Stomach (tissue), 9 donors: Measurements from ENCODE around the gene CAP1. TPM values are rescaled to one million over a fixed set of nuclear protein-coding genes. Genes with fewer than 3 reads are reported as not detected.

ENCODE experiments used
- DNase-seq, 2 donors: peaks; one replicate each; pipeline versions ENCODE4 v3.0.0 to v3.0.0-alpha.2; 2013 to 2019
- H3K27ac ChIP-seq, 5 donors: fragments of 200-600 bp in 4 of 5; sonication (generic) in 4 of 5; one replicate each; pipeline ENCODE4 v1.5.1; 2013 to 2019; ENCODE audit warnings: mild to moderate bottlenecking in 1 of 5, moderate library complexity in 1 of 5
- H3K27me3 ChIP-seq, 3 donors: fragments of 200-600 bp; sonication (generic); one replicate each; pipeline ENCODE4 v1.5.1; 2017 to 2019; ENCODE audit warnings: mixed run types in 1 of 3
- H3K36me3 ChIP-seq, 4 donors: fragments of 200-600 bp; sonication (generic); 1 replicate in 3 of 4; 2 replicates in 1 of 4; pipeline ENCODE4 v1.5.1; 2016 to 2019
- H3K4me1 ChIP-seq, 4 donors: fragments of 200-600 bp; sonication (generic); one replicate each; pipeline ENCODE4 v1.5.1; 2016 to 2019
- H3K4me3 ChIP-seq, 4 donors: fragments of 200-600 bp; sonication (generic) in 3 of 4; one replicate each; pipeline ENCODE4 v1.5.1; 2016 to 2019; ENCODE audit warnings: mild to moderate bottlenecking in 1 of 4
- H3K9me3 ChIP-seq, 4 donors: fragments of 200-600 bp; sonication (generic); one replicate each; pipeline ENCODE4 v1.5.1; 2016 to 2019
- EP300 ChIP-seq: sonication (generic); formaldehyde crosslinking; IDR thresholded peaks from one replicate; pipeline ENCODE4 v1.6.1; 2017; ENCODE audit warnings: antibody characterized with exemption
- POLR2A ChIP-seq, 4 donors: fragments of 450-650 bp; IDR thresholded peaks; one replicate each; pipeline ENCODE4 v1.6.1; 2016; ENCODE audit warnings: antibody characterized with exemption in 4 of 4, control low read depth in 2 of 4, mild to moderate bottlenecking in 1 of 4, moderate library complexity in 1 of 4
- POLR2AphosphoS5 ChIP-seq, 3 donors: sonication (generic); formaldehyde crosslinking; IDR thresholded peaks; one replicate each; pipeline ENCODE4 v1.6.1; 2016; ENCODE audit warnings: antibody characterized with exemption in 3 of 3
- WGBS, 5 donors: extraction: QIAGEN DNeasy Blood & Tissue Kit in 3 of 5; methylation state at CpG; one replicate each; pipeline versions ENCODE4 v1.1.5 to v1.1.7; 2013 to 2018; 5-methylcytosine and 5-hydroxymethylcytosine counted together
- intact Hi-C: fragments of 100-400 bp; cut with DNase I; formaldehyde crosslinking; loops from one replicate; pipeline ENCODE4 v1.15.1; 2023; ENCODE audit warnings: low total_unique reads
- polyA plus RNA-seq, 3 donors: library from polyadenylated mRNA; stranded (reverse); fragments of 200-250 nt; gene quantifications; one replicate each; pipeline ENCODE4 v1.2.3, GENCODE V29; 2013
- total RNA-seq, 5 donors: library from RNA; depleted of rRNA; stranded (reverse); fragments of >200 nt; gene quantifications; one replicate each; pipeline versions ENCODE4 v1.1.0 to v1.2.3, GENCODE V29; 2014 to 2016
- TF ChIP-seq, protein P1 (sequence below), 7 experiments: fragments of 450-650 bp in 4 of 7; fragments of 200-600 bp in 3 of 7; sonication (generic) in 3 of 7; IDR thresholded peaks; one replicate each; pipeline ENCODE4 v1.5.1; 2016 to 2019; ENCODE audit warnings: antibody characterized with exemption in 7 of 7, control low read depth in 2 of 7, mild to moderate bottlenecking in 1 of 7
- donor health status: healthy with polysubstance abuse.
- donor health status: Bipolar disorder and iron deficiency.
- donor health status: healthy.

Gene CAP1
- total and polyA plus RNA-seq, 8 donors = 95.5 to 252 (median 154) TPM

DNA sequence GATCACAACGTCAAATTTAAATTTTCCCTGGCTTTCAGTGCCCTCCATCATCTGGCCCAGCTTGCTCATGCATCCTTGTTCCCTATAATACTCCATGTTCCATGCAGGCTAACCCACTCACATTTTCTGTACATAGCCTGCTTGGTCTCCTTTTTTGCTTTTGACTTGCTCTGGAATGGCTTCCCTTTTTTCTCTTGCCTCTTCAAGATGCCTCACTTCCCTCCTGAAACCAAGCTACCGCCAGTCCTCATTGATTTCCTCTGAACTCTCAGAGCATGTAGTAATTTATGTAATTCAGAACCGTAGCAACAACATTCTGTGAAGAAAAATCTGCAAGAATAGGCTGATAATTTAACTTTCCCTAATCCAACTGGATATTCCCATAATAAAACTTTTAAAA, 10.3 kb downstream of the CAP1 start:
- H3K9me3 ChIP-seq = no peaks in the 10 kb centered on the region
- H3K36me3 ChIP-seq = peaks cover 0 to 16% (median 8%) of the 10 kb centered on the region in 4 donors
- DNase-seq = no peak
- intact Hi-C loops = no loop called here
- no peak for TF ChIP-seq POLR2A (IDR thresholded peaks at IDR 0.05)
- TF ChIP-seq, protein P1, sequence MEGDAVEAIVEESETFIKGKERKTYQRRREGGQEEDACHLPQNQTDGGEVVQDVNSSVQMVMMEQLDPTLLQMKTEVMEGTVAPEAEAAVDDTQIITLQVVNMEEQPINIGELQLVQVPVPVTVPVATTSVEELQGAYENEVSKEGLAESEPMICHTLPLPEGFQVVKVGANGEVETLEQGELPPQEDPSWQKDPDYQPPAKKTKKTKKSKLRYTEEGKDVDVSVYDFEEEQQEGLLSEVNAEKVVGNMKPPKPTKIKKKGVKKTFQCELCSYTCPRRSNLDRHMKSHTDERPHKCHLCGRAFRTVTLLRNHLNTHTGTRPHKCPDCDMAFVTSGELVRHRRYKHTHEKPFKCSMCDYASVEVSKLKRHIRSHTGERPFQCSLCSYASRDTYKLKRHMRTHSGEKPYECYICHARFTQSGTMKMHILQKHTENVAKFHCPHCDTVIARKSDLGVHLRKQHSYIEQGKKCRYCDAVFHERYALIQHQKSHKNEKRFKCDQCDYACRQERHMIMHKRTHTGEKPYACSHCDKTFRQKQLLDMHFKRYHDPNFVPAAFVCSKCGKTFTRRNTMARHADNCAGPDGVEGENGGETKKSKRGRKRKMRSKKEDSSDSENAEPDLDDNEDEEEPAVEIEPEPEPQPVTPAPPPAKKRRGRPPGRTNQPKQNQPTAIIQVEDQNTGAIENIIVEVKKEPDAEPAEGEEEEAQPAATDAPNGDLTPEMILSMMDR (IDR thresholded peaks at IDR 0.05) = no peak
- no peak for TF ChIP-seq EP300
- TF ChIP-seq POLR2AphosphoS5 (IDR thresholded peaks at IDR 0.05) = no peak
- no peak overlapping the region for H3K4me3 ChIP-seq
- H3K4me1 ChIP-seq = peaks cover 52 to 100% (median 78%) of the 10 kb centered on the region in 4 donors
- H3K27ac ChIP-seq = peak overlapping the region in 1 of 5 donors; percentile 61
- 66 to 88% (median 80%) methylated on average over 3 of the region's 3 CpGs for WGBS, 5 donors
- no peaks in the 10 kb centered on the region for H3K27me3 ChIP-seq

DNA sequence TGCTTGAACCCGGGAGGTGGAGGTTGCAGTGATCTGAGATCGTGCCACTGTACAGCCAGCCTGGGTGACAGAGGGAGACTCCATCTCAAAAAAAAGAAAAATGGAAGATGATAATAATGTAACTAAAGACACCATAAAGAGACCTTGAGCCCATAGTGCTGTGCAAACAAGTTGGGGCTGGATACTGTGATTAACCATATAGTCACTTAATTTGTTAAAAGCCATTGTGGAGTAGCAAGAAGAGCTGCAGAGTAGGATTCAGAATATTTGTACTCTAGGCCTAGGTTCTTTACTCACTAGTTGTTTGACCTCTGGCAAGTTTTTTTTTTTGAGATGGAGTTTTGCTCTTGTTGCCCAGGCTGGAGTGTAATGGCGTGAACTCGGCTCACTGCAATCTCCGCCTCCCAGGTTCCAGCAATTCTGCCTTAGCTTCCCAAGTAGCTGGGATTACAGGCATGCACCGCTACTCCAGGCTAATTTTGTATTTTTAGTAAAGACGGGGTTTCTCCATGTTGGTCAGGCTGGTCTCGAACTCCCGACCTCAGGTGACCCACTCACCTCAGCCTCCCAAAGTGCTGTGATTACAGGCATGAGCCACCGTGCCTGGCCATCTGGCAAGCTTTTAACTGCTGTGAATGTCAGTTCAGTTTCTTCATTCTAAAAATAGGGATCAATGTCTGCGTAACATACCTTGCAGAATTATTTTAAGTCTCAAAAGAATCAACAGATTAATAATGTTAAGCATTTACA, 12.8 kb downstream of the CAP1 start:
- H3K4me3 ChIP-seq = no peak overlapping the region
- 82 to 90% (median 86%) methylated on average over 11 of the region's 11 CpGs for whole genome bisulfite sequencing, 5 donors
- H3K9me3 ChIP-seq = no peaks in the 10 kb centered on the region
- H3K27me3 ChIP-seq = no peaks in the 10 kb centered on the region
- peaks cover 0 to 23% (median 8%) of the 10 kb centered on the region in 4 donors for H3K36me3 ChIP-seq
- no peak overlapping the region for H3K27ac ChIP-seq
- peaks cover 63 to 100% (median 80%) of the 10 kb centered on the region in 4 donors for H3K4me1 ChIP-seq
- TF ChIP-seq POLR2A (IDR thresholded peaks at IDR 0.05) (no peak), EP300 (no peak), POLR2AphosphoS5 (IDR thresholded peaks at IDR 0.05) (no peak)
- TF ChIP-seq, protein P1 (IDR thresholded peaks at IDR 0.05) = no peak
- intact Hi-C loops = no loop called here
- DNase-seq = no peak

DNA sequence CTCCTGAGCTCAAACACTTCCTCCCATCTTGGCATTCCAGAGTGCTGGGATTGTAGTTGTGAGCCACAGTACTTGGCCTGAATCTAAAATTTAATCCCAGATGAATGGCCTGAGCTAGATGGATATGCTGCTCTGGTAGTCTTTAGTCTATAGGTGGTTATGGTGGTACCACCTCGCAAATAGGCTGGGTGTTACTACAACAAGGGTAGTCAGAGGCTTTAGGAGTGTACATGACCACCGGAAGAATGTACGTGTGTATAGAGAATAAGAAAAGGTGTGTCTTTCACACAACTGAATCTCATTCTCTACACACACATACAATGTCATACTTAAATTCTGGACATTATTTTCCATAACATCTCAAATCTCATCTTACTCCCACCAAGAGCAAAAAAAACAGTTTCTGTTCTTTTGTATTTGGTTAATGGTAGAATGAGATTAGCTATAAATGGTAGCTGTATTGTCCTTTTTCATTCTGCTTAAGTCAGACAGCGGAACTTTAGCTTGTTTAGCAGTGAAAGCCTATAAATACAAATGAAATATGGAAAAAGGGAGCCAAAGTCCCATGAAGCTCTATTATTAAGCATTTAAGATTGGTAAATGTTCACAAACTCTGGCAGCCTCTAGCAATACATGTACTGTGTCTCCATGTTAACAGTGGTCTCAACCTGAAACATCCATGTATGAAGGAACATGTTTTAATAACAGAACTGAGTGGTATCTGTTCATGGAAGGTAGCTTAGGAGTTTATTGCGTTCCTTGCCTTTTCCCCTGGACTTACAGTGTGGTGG, 16.2 kb downstream of the CAP1 start:
- no peaks in the 10 kb centered on the region for H3K9me3 ChIP-seq
- intact Hi-C loops = no loop called here
- H3K4me3 ChIP-seq = no peak overlapping the region
- peak overlapping the region in 2 of 5 donors; percentile 82 to 86 for H3K27ac ChIP-seq
- DNase-seq = no peak
- no peaks in the 10 kb centered on the region for H3K27me3 ChIP-seq
- H3K4me1 ChIP-seq = peaks cover 59 to 100% (median 82%) of the 10 kb centered on the region in 4 donors
- TF ChIP-seq, protein P1 (IDR thresholded peaks at IDR 0.05) = no peak
- TF ChIP-seq POLR2A (IDR thresholded peaks at IDR 0.05) = no peak
- peaks cover 15 to 30% (median 27%) of the 10 kb centered on the region in 4 donors for H3K36me3 ChIP-seq
- WGBS, 5 donors = 90 to 96% (median 92%) methylated on average over 5 of the region's 5 CpGs

DNA sequence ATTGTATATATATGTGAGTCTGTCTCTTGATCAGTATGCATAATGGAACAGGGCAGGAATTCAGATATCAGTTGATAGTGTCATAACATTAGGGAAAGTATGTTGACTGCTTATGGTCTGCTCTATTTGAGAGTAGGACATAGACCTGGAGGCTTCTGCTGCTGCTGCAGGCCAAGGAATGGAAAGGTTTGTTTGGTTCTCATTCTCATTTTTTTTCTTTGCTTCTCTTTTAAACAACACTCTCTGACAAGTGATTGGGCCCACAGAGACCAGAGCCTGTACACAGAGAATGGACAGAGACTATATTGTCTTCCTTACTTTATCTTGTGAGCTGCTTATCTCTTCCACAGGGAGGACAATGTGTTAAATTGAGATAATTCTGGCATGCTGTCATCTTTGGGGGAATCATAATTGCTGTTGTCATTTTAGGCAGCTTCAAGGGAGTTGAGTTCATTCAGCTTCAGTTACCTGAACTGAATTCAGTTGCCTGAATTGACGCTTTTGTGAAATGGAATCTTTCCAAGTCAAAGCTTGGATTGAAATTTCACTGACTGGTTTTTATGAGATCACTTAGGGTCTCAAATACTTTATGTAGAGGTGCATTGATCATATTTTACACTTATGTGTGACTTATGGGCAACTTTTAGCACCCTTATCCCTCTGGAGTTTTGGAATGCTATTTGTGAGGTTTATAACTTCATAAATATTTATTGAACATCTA, 16.9 kb downstream of the CAP1 start:
- no peaks in the 10 kb centered on the region for H3K27me3 ChIP-seq
- peaks cover 22 to 38% (median 33%) of the 10 kb centered on the region in 4 donors for H3K36me3 ChIP-seq
- H3K4me1 ChIP-seq = peaks cover 59 to 100% (median 79%) of the 10 kb centered on the region in 4 donors
- H3K9me3 ChIP-seq = no peaks in the 10 kb centered on the region
- no peak overlapping the region for H3K4me3 ChIP-seq
- intact Hi-C loops = no loop called here
- DNase-seq = no peak
- 40 to 62% (median 60%) methylated on average over 1 of the region's 1 CpG for WGBS, 5 donors
- H3K27ac ChIP-seq = peak overlapping the region in 3 of 5 donors; percentile 5 to 86 (median 82)
- TF ChIP-seq, protein P1 (IDR thresholded peaks at IDR 0.05) = no peak
- TF ChIP-seq POLR2AphosphoS5 (IDR thresholded peaks at IDR 0.05) (no peak), EP300 (no peak), POLR2A (IDR thresholded peaks at IDR 0.05) (no peak)
